GM12878 (cell line): ENCODE measurements around the gene RUNX3. TPM values are rescaled to one million over a fixed set of nuclear protein-coding genes. Genes with fewer than 3 reads are reported as not detected.

Source experiments
- ATAC-seq: fragments of 200-7000 bp; cut with Tn5 transposase; 3 replicates; pipeline ENCODE4 v1.9.1; 2020; ENCODE audit warnings: mild to moderate bottlenecking, moderate library complexity
- BruUV-seq: library from RNA; stranded (reverse); fragments of 400-500 nt; replicated peaks from 2 replicates; lab custom pipeline; 2021; lab: Mats Ljungman, UMichigan
- CTCF ChIA-PET: fragments of 300-600 bp; sonication (Branson Sonifier 250); formaldehyde crosslinking; extraction: SDS; loops from one replicate; lab custom pipeline; 2021; ENCODE audit warnings: inconsistent platforms; lab: Yijun Ruan, JAX
- POLR2A ChIA-PET: fragments of 350-600 bp; formaldehyde crosslinking; extraction: SDS; loops from one replicate; lab custom pipeline; 2021; ENCODE audit warnings: inconsistent platforms; lab: Charles Lee
- RAD21 ChIA-PET: fragments of 300-600 bp; sonication (Branson Sonifier 250); formaldehyde crosslinking; loops from one replicate; lab custom pipeline; 2023; ENCODE audit warnings: antibody characterized with exemption; ENCODE audit not compliant: unreplicated experiment; lab: Charles Lee
- SMC1A ChIA-PET: fragments of 300-600 bp; sonication (Branson Sonifier 250); formaldehyde crosslinking; loops from one replicate; lab custom pipeline; 2023; ENCODE audit not compliant: unreplicated experiment, uncharacterized antibody; lab: Charles Lee
- DNase-seq: peaks from one replicate; pipeline ENCODE4 v3.0.0-alpha.2; 2011; ENCODE audit warnings: low read depth, low spot score
- FAIRE-seq: peaks from 3 replicates; lab custom pipeline; 2011; peaks lifted over from hg19 to GRCh38; lab: Jason Lieb, UNC
- H2AFZ ChIP-seq: 2 replicates; pipeline ENCODE4 v1.6.0; 2011; ENCODE audit warnings: low read depth, low read length, control low read depth; ENCODE audit not compliant: control insufficient read depth
- H3K27ac ChIP-seq: 2 replicates; pipeline ENCODE4 v1.5.1; 2011; ENCODE audit warnings: control low read depth; ENCODE audit not compliant: control insufficient read depth, insufficient read depth
- H3K27me3 ChIP-seq, 2 experiments: replicated peaks in 1 of 2; 2 replicates each; pipeline versions ENCODE4 v1.6.0 to v1.6.1; 2011; ENCODE audit warnings: low read length in 1 of 2; ENCODE audit not compliant: control insufficient read depth in 2 of 2, insufficient read depth in 2 of 2
- H3K36me3 ChIP-seq, 2 experiments: 2 replicates each; pipeline ENCODE4 v1.5.1; 2011; ENCODE audit warnings: low read length in 1 of 2; ENCODE audit not compliant: control insufficient read depth in 2 of 2, insufficient read depth in 2 of 2
- H3K4me1 ChIP-seq: 2 replicates; pipeline ENCODE4 v1.6.1; 2011; ENCODE audit warnings: mild to moderate bottlenecking, low read length, moderate library complexity, mixed read lengths; ENCODE audit not compliant: control insufficient read depth, insufficient read depth
- H3K4me2 ChIP-seq: 2 replicates; pipeline ENCODE4 v1.6.0; 2011; ENCODE audit warnings: control low read depth; ENCODE audit not compliant: control insufficient read depth, insufficient read depth
- H3K4me3 ChIP-seq: fragments of 200-600 bp; sonication (generic); 2 replicates; pipeline ENCODE4 v1.5.1; 2016
- H3K79me2 ChIP-seq: 2 replicates; pipeline ENCODE4 v1.6.0; 2011; ENCODE audit warnings: low read length; ENCODE audit not compliant: control insufficient read depth, insufficient read depth
- H3K9ac ChIP-seq: 2 replicates; pipeline ENCODE4 v1.8.0; 2011; ENCODE audit warnings: low read length, control low read depth, mixed read lengths; ENCODE audit not compliant: control insufficient read depth, insufficient read depth
- H3K9me3 ChIP-seq: replicated peaks from 3 replicates; pipeline ENCODE4 v1.5.1; 2011; ENCODE audit warnings: mild to moderate bottlenecking, low read length; ENCODE audit not compliant: control insufficient read depth, insufficient read depth
- H4K20me1 ChIP-seq: 2 replicates; pipeline ENCODE4 v1.6.0; 2011; ENCODE audit not compliant: control insufficient read depth, insufficient read depth
- EP300 ChIP-seq, 2 experiments: fragments of 150-350 bp in 1 of 2; IDR thresholded peaks; 2 replicates each; pipeline ENCODE4 v1.6.1; 2011 to 2012; ENCODE audit warnings: low read depth in 2 of 2, low read length in 2 of 2, borderline replicate concordance in 1 of 2, improper control_type of control experiment in 1 of 2, inconsistent platforms in 1 of 2; ENCODE audit not compliant: control insufficient read depth in 1 of 2
- EZH2 ChIP-seq: IDR thresholded peaks from 2 replicates; pipeline ENCODE4 v1.6.1; 2012; ENCODE audit warnings: low read depth, mild to moderate bottlenecking, control low read depth, inconsistent platforms, low read length, borderline replicate concordance; ENCODE audit not compliant: control insufficient read depth
- FOS ChIP-seq: IDR thresholded peaks from 3 replicates; pipeline ENCODE4 v1.6.1; 2011; ENCODE audit warnings: borderline replicate concordance; ENCODE audit not compliant: insufficient read length; ENCODE audit errors: extremely low read depth
- KLF5 ChIP-seq: fragments of 450-650 bp; IDR thresholded peaks from 2 replicates; pipeline ENCODE4 v1.6.1; 2014; ENCODE audit warnings: mild to moderate bottlenecking; ENCODE audit not compliant: partially characterized antibody
- MYB ChIP-seq: fragments of 150-350 bp; IDR thresholded peaks from 2 replicates; pipeline ENCODE4 v1.6.1; 2014; ENCODE audit warnings: mild to moderate bottlenecking, low read depth, low read length, borderline replicate concordance
- PAX5 ChIP-seq: IDR thresholded peaks from 2 replicates; pipeline ENCODE4 v1.6.1; 2011; ENCODE audit warnings: low read depth, low read length, borderline replicate concordance
- POLR2A ChIP-seq: IDR thresholded peaks from 2 replicates; pipeline ENCODE4 v1.6.1; 2011; ENCODE audit warnings: low read depth, mild to moderate bottlenecking, low read length
- RAD51 ChIP-seq: fragments of 450-650 bp; IDR thresholded peaks from 2 replicates; pipeline ENCODE4 v1.6.1; 2016; ENCODE audit warnings: moderate library complexity, mild to moderate bottlenecking, inconsistent platforms
- RCOR1 ChIP-seq: conservative IDR thresholded peaks from 2 replicates; pipeline ENCODE4 v1.6.1; 2012; ENCODE audit warnings: low read depth, low read length, improper control_type of control experiment
- RFX5 ChIP-seq: IDR thresholded peaks from 2 replicates; pipeline ENCODE4 v1.6.1; 2011; ENCODE audit warnings: low read depth, low read length, improper control_type of control experiment
- SMAD1 ChIP-seq: fragments of 450-650 bp; IDR thresholded peaks from 2 replicates; pipeline ENCODE4 v1.6.1; 2018; ENCODE audit warnings: mild to moderate bottlenecking, low read depth; ENCODE audit not compliant: partially characterized antibody
- SMARCA5 ChIP-seq: fragments of 450-650 bp; IDR thresholded peaks from 2 replicates; pipeline ENCODE4 v1.6.1; 2017; ENCODE audit warnings: mild to moderate bottlenecking
- YY1 ChIP-seq: IDR thresholded peaks from 2 replicates; pipeline ENCODE4 v1.6.1; 2011; ENCODE audit warnings: low read depth, mild to moderate bottlenecking, low read length
- WGBS: methylation state at CpG from one replicate; pipeline ENCODE4 v1.1.6; 2016; ENCODE audit warnings: low lambda C conversion rate; ENCODE audit not compliant: insufficient replicate concordance, insufficient coverage; ENCODE audit errors: missing lambda C conversion rate; 5-methylcytosine and 5-hydroxymethylcytosine counted together
- in situ Hi-C: fragments of 300-500 bp; cut with MboI; formaldehyde crosslinking; loops from 9 replicates; pipeline ENCODE4 v1.14.3; 2018; ENCODE audit warnings: mixed read lengths
- intact Hi-C: fragments of 100-400 bp; cut with micrococcal nuclease; formaldehyde crosslinking; loops from one replicate; pipeline ENCODE4 v1.14.2; 2022; ENCODE audit not compliant: unreplicated experiment
- polyA plus RNA-seq, 11 experiments: library from polyadenylated mRNA; depleted of rRNA in 4 of 11; unstranded in 6 of 11; stranded (reverse) in 5 of 11; fragments of >200 nt; fragmentation: Nextera tagmentation in 4 of 11; fragmentation: Illumina TruSeq in 1 of 11; extraction: Ambion mirVana in 4 of 11; extraction: Trizol in 1 of 11; gene quantifications; 1 replicate in 1 of 11; 2 replicates in 10 of 11; pipeline versions ENCODE4 v1.2.1 to v1.2.3, GENCODE V29; 2011 to 2016; ENCODE audit warnings: inconsistent platforms in 2 of 11, missing spikeins in 2 of 11, low read depth in 1 of 11
- total RNA-seq, 4 experiments: library from RNA; depleted of rRNA in 3 of 4; stranded (reverse); fragments of >200 nt in 3 of 4; fragmentation: Illumina TruSeq in 1 of 4; extraction: Trizol in 1 of 4; gene quantifications; 2 replicates each; pipeline versions ENCODE4 v1.2.1 to v1.2.3, GENCODE V29; 2013 to 2021
- TF ChIP-seq, protein P1 (sequence below): IDR thresholded peaks from 2 replicates; pipeline ENCODE4 v1.6.1; 2012; ENCODE audit warnings: mild to moderate bottlenecking, low read depth, low read length
- TF ChIP-seq, protein P2 (sequence below): fragments of 450-650 bp; IDR thresholded peaks from 2 replicates; pipeline ENCODE4 v1.6.1; 2018; ENCODE audit warnings: mild to moderate bottlenecking, low read depth, moderate library complexity; ENCODE audit not compliant: partially characterized antibody
- TF ChIP-seq, protein P3 (sequence below): IDR thresholded peaks from 2 replicates; pipeline ENCODE4 v1.6.1; 2011; ENCODE audit warnings: borderline replicate concordance, low read depth, mild to moderate bottlenecking, moderate library complexity, mixed read lengths, low read length; ENCODE audit not compliant: insufficient read depth; ENCODE audit errors: extremely low read length

Gene RUNX3
- total and polyA plus RNA-seq, 10 of the 15 experiments (the other 5 are each of a cell fraction or from before 2014, with no cell fraction given) = 19.0 to 151 (median 31.4) TPM

DNA sequence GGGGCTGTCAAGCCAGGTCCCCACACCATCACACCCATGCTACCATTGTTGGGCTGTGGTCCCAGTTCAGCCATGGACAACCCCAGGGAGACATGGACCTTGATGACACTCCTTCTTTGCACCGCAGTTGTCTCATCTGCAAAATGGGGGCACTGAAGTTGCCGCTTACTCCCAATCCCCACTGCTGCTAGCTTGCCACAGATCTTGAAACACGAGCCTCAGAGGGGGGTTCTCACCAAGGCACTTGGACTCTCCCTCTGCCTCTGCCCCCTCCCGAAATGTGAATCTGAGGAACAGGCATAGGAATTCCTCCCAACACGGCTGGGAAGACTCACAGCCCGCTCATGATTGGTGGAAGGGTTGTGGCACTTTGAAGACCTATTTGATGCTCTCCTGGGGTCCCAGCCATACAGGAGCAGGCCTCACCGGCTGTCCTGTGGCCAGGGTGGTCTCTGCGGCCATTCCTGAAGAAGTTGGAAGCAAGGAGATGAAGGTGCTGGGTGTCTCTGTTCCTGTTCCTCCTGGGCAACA lies 31.1 kb downstream of the RUNX3 start:
- H3K4me1 ChIP-seq = peaks cover 7% of the 10 kb centered on the region
- peaks cover 9 to 31% of the 10 kb centered on the region in 2 experiments; a peak in 3 of 4 replicates for H3K36me3 ChIP-seq
- H4K20me1 ChIP-seq = 0 out of 2 replicates have a peak, but pooled peaks cover 7% of the 10 kb centered on the region
- no peak overlapping the region for H3K4me3 ChIP-seq
- FAIRE-seq = no peak
- ChIA-PET SMC1A (interaction anchor here (0.7 to 6.5 kb wide), 12 partner anchors 25 to 227 kb away, joined by 3 to 69 read pairs (median 5); no protein-coding TSS in a partner anchor), RAD21 (interaction anchor here (0.9 to 4.2 kb wide), 12 partner anchors 27 to 307 kb away, joined by 3 to 42 read pairs (median 4); partner anchors contain the start of gene RUNX3), CTCF (interaction anchor here (0.9 to 8.0 kb wide), 22 partner anchors 10 to 304 kb away, joined by 3 to 133 read pairs (median 5); partner anchors contain the start of gene RUNX3), POLR2A (interaction anchor here (1.0 to 1.2 kb wide), 3 partner anchors 41 to 202 kb away, joined by 3 to 19 read pairs (median 5); no protein-coding TSS in a partner anchor)
- ATAC-seq = peak; percentile 3; the same call in 2 of the 3 replicates
- H3K79me2 ChIP-seq = no peaks in the 10 kb centered on the region
- no peak overlapping the region for H3K4me2 ChIP-seq
- H3K9me3 ChIP-seq = no peaks in the 10 kb centered on the region
- BruUV-seq = no TSS peak
- no peak overlapping the region for H3K27ac ChIP-seq
- no peaks in the 10 kb centered on the region for H3K27me3 ChIP-seq
- in situ Hi-C loops (no loop called here), intact Hi-C loops (loop anchor here (2.0 kb wide), 1 partner anchor 50 kb away; no protein-coding TSS in a partner anchor)
- DNase-seq = no peak
- no peak overlapping the region for H2AFZ ChIP-seq
- WGBS = 73% methylated on average over 8 of the region's 8 CpGs
- no peak overlapping the region for H3K9ac ChIP-seq
- TF ChIP-seq KLF5 (no peak), YY1 (no peak), EZH2 (no peak), EP300 (IDR thresholded peaks at IDR 0.05; ENCODE audit: borderline replicate concordance in 1 of 2, control insufficient read depth in 1 of 2, low read depth in 2 of 2, low read length in 2 of 2) (no peak), MYB (no peak), PAX5 (no peak), RCOR1 (no peak), POLR2A (peak; percentile 76), RFX5 (no peak), FOS (no peak), SMAD1 (no peak), SMARCA5 (no peak), RAD51 (no peak)
- TF ChIP-seq, protein P1, sequence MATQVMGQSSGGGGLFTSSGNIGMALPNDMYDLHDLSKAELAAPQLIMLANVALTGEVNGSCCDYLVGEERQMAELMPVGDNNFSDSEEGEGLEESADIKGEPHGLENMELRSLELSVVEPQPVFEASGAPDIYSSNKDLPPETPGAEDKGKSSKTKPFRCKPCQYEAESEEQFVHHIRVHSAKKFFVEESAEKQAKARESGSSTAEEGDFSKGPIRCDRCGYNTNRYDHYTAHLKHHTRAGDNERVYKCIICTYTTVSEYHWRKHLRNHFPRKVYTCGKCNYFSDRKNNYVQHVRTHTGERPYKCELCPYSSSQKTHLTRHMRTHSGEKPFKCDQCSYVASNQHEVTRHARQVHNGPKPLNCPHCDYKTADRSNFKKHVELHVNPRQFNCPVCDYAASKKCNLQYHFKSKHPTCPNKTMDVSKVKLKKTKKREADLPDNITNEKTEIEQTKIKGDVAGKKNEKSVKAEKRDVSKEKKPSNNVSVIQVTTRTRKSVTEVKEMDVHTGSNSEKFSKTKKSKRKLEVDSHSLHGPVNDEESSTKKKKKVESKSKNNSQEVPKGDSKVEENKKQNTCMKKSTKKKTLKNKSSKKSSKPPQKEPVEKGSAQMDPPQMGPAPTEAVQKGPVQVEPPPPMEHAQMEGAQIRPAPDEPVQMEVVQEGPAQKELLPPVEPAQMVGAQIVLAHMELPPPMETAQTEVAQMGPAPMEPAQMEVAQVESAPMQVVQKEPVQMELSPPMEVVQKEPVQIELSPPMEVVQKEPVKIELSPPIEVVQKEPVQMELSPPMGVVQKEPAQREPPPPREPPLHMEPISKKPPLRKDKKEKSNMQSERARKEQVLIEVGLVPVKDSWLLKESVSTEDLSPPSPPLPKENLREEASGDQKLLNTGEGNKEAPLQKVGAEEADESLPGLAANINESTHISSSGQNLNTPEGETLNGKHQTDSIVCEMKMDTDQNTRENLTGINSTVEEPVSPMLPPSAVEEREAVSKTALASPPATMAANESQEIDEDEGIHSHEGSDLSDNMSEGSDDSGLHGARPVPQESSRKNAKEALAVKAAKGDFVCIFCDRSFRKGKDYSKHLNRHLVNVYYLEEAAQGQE = 0 out of 2 replicates have a peak, but pooled peaks have one; percentile 3
- TF ChIP-seq, protein P2, sequence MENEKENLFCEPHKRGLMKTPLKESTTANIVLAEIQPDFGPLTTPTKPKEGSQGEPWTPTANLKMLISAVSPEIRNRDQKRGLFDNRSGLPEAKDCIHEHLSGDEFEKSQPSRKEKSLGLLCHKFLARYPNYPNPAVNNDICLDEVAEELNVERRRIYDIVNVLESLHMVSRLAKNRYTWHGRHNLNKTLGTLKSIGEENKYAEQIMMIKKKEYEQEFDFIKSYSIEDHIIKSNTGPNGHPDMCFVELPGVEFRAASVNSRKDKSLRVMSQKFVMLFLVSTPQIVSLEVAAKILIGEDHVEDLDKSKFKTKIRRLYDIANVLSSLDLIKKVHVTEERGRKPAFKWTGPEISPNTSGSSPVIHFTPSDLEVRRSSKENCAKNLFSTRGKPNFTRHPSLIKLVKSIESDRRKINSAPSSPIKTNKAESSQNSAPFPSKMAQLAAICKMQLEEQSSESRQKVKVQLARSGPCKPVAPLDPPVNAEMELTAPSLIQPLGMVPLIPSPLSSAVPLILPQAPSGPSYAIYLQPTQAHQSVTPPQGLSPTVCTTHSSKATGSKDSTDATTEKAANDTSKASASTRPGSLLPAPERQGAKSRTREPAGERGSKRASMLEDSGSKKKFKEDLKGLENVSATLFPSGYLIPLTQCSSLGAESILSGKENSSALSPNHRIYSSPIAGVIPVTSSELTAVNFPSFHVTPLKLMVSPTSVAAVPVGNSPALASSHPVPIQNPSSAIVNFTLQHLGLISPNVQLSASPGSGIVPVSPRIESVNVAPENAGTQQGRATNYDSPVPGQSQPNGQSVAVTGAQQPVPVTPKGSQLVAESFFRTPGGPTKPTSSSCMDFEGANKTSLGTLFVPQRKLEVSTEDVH = no peak
- TF ChIP-seq, protein P3, sequence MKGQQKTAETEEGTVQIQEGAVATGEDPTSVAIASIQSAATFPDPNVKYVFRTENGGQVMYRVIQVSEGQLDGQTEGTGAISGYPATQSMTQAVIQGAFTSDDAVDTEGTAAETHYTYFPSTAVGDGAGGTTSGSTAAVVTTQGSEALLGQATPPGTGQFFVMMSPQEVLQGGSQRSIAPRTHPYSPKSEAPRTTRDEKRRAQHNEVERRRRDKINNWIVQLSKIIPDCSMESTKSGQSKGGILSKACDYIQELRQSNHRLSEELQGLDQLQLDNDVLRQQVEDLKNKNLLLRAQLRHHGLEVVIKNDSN = no peak
